GM10266 (cell line): ENCODE results near the gene MACF1.

Experiments used
- DNase-seq: peaks from one replicate; pipeline ENCODE4 v3.0.0; 2012; ENCODE audit errors: extremely low spot score
- CTCF ChIP-seq: IDR thresholded peaks from 2 replicates; pipeline ENCODE4 v1.5.1; 2012; ENCODE audit warnings: mild to moderate bottlenecking, low read depth; ENCODE audit not compliant: control insufficient read depth, insufficient read depth; ENCODE audit errors: missing control alignments

Gene MACF1

GRCh38 chr1:39352881-39353280 lies 148.4 kb downstream of the MACF1 start:
- no peak for TF ChIP-seq CTCF

DNA sequence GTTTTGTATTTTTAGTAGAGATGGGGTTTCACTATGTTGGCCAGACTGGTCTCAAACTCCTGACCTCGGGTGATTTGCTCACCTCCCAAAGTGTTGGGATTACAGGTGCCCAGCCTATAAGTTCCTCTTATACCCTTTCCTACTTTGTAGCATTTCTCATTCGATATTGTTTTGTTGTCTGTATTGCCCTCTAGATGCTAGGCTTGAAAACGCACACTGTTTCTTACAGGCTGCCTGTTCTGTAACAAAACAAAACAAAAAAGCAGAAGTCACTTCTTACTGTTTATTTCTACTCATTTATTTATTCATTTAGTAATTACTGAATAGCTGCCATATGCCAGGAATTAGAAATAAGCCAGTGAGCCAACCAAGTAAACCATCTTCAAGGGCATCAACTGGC lies 150.1 kb downstream of the MACF1 start:
- peak; percentile 7 for TF ChIP-seq CTCF
- no peak for DNase-seq

More at GRCh38 chr1:39352881-39353280, 148.4 kb downstream of the MACF1 start:
- DNase-seq = no peak

- no peak for DNase-seq
- no peak for TF ChIP-seq CTCF
These were observed 154.0 kb downstream of the MACF1 start for GRCh38 chr1:39358491-39358890.

DNA sequence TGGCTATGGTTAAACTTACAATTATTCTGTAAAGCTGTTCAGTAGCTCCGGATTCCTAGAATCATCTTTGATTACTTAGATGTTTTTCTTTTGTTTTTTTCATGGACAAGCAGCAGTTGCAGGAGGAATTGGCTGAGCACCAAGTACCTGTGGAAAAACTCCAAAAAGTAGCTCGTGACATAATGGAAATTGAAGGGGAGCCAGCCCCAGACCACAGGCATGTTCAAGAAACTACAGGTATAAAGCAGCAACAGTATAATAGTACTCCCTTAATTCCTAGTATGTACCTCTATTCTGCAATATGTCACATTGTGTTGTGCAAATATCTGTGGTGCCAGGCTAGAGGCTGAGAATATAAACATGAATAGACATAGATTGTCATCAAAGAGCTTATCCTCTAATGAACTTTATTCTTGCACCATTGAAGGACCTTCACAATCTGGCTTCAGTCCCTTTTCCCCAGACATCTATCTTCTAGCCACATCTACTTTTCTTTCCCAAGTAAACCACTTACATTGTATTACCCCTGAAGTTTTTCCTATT lies 154.6 kb downstream of the MACF1 start:
- DNase-seq = no peak
- TF ChIP-seq CTCF = no peak

GRCh38 chr1:39360731-39361130 lies 156.2 kb downstream of the MACF1 start:
- DNase-seq = no peak

GRCh38 chr1:39361446-39361845 lies 157.0 kb downstream of the MACF1 start:
- no peak for DNase-seq
- TF ChIP-seq CTCF = no peak

More at GRCh38 chr1:39360731-39361130, 156.2 kb downstream of the MACF1 start:
- TF ChIP-seq CTCF = no peak

DNA sequence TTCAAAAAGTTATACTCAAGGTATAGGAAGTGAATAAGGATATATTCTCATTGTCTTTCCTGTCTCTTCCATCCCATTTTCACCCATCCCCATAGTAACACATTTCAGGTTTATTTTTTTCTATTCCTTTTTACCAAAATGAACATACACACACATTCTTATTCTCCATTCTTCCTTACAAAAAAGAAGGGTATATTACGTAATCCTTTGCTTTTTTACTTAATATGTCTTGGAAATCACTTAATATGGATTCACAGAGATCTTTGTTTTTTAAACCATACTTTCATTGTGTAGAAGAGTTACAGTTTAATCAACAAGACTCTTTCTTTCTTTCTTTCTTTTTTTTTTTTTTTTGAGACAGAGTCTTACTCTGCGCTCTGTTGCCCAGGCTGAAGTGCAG lies 158.8 kb downstream of the MACF1 start:
- DNase-seq = no peak
- no peak for TF ChIP-seq CTCF
